Activated T-cell treated with anti-CD3 and anti-CD28 coated beads for 1 hour (primary cell): ENCODE measurements around the gene IMPA2.
"Not testable (repeated sequence)": the region's sequence is repeated elsewhere in the genome, so short reads cannot be mapped to it uniquely, and the experiment has no call there.

Experiments
- DNase-seq: peaks from one replicate; pipeline ENCODE4 v3.0.0-alpha.2; 2020; ENCODE audit warnings: low read depth

Gene IMPA2

DNA sequence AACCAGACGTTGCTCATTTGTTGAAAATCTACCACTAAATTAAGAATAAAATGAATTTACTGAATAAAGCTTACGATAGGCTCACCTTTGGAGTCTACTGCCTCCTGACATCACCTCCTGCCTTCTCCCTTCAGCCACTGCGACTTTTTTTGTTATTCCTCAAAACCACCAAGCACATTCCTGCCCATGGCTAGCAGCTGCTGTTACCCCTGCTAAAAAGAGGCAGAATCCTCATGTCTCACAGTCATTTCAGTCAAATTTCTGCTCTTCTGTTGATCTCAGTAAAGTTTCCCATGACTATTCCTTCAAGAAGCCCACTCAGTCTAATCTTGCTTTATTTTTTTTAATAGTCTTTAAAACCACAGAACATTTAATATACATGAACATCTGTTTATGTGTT is 71.6 kb downstream of the IMPA2 start:
- DNase-seq, result no peak

- no peak for DNase-seq
Observed at GRCh38 chr18:12053289-12053688, 72.0 kb downstream of the IMPA2 start.

GRCh38 chr18:12056034-12056883 is 75.0 kb downstream of the IMPA2 start:
- no peak for DNase-seq

GRCh38 chr18:12056884-12057402 is 75.6 kb downstream of the IMPA2 start:
- DNase-seq, result no peak

- DNase-seq, result no peak
Observed at GRCh38 chr18:12057419-12058039, 76.2 kb downstream of the IMPA2 start.

DNA sequence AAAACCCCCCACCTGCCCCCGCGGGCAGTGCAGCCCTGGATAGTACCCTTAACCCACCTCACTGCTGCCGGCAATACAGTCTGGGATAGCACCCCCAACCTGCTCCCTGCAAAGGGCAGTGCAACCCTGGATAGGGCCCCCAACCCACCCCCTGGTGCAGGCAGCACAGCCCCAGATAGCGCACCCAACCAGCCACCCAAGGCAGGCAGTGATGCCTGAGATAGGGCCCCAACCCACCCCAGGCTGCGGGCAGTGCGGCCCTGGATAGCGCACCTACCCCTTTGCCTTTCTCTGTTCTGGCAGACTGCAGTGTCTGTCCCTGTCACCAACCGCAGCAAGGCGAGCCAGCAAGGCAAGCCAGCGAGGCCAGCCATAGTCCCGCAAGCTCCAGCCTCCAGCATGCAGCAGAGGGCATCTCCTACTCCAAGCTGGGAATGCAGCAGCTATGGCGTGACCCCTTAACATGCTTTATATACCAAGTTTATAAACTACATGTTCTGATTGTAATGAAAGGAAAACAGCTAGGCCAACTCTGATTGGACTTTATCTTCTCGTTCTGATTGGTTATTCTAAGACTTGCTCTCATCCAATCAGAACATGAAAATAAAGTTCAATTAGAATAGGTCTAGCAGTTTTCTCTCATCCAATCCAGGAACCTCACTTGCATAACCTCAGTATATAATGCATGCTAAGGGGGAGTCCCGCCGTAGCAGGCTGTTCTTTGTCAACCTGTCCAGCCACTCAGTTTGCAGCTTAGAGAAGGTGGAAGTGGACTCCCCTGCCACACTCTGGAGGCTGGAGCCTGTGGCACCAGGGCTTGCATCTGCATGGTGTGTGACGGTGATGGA is 78.3 kb downstream of the IMPA2 start:
- DNase-seq, result no peak

GRCh38 chr18:12060182-12060870 is 79.0 kb downstream of the IMPA2 start:
- no peak for DNase-seq

GRCh38 chr18:12061685-12062084 is 80.4 kb downstream of the IMPA2 start:
- no peak for DNase-seq

GRCh38 chr18:12062974-12063373 is 81.7 kb downstream of the IMPA2 start:
- no peak for DNase-seq

DNA sequence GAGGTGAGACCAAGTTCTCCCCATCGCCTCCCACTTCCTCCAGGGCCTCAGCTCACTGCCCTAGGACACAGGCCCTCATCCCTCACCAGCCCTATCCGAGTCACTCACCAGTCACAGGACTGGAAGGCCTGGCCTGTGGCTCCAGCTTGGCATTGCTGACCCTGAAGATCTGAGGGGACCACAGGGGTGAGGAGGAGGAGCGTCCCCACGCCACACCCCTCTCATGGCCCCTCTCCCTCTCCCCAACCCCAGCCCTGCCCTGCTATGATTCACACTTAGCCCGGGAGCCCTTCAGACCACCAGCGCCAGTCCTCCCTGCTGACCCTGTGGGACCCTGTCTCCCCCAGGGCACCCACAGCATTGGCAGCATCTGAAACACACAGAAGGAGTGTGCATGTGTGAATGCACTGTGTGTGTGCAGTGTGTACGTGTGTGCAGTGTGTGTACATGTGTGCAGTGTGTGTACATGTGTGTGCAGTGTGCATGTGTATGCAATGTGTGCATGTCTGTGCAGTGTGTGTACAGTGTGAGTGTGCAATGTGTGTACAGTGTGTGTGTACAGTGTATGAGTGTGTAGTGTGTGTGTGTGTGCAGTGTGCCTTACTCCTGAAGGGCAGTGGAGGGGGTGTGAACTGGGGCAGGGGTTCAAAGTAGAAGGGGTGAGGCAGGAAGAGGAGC is 82.9 kb downstream of the IMPA2 start:
- no peak for DNase-seq

- no peak for DNase-seq
Observed at GRCh38 chr18:12065397-12065796, 84.1 kb downstream of the IMPA2 start.

- DNase-seq, result no peak
Observed at GRCh38 chr18:12066910-12067511, 85.7 kb downstream of the IMPA2 start.

- no peak for DNase-seq
Observed at GRCh38 chr18:12067671-12068070, 86.4 kb downstream of the IMPA2 start.

DNA sequence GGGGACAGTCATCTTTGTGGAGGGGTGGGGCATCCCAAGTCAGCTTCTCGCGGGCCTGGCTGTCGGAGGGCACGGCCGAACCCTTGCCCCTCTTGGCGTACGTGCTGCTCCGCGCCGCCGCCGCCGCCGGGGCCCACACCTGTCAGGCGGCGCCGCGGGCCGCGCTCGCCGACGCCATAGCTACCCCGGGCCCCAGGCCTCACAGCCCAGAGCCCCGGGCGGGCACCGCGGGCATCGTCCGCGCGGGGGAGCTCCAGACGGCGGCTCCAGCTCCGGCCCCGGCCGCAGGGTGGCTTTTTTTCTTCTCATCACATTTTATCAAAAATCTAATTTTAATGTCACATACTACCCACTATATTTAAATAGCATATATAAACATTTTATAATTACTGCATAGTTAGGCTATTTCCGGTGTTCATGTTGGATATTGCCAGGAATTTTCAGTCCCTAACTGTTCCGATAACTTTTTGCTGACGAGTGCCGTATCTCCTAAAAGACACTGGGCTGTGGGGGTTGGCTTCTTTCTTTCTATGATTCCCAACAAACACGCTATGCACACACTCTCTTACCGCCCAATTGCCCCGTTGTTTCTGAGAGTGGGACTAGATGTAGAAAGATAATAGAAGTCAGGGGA is 87.1 kb downstream of the IMPA2 start:
- DNase-seq, result not testable (repeated sequence)

GRCh38 chr18:12068950-12069320 is 87.6 kb downstream of the IMPA2 start:
- no peak for DNase-seq

DNA sequence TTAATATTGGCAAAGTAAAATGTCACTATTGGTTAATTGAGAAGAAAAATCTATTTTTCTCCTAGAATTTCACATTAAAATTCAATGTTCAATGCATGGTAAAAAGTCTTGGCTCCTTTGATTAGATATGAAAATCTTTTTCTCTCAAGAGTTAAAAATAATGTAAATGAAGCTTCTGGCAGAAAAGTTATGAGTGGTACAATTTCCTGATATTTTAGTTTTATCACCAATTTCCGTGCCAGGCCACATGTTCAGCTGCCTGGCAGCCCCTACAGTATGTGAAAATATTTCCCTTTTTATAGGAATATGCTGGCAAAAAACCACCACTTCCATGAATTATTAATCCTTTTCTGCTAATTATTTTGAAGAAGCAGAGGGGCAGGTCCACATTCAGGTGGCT is 89.8 kb downstream of the IMPA2 start:
- not testable (repeated sequence) for DNase-seq

GRCh38 chr18:12072996-12073395 is 91.7 kb downstream of the IMPA2 start:
- no peak for DNase-seq

- DNase-seq, result no peak
Observed at GRCh38 chr18:12074736-12075135, 93.4 kb downstream of the IMPA2 start.

GRCh38 chr18:12076424-12077140 is 95.3 kb downstream of the IMPA2 start:
- DNase-seq, result no peak

DNA sequence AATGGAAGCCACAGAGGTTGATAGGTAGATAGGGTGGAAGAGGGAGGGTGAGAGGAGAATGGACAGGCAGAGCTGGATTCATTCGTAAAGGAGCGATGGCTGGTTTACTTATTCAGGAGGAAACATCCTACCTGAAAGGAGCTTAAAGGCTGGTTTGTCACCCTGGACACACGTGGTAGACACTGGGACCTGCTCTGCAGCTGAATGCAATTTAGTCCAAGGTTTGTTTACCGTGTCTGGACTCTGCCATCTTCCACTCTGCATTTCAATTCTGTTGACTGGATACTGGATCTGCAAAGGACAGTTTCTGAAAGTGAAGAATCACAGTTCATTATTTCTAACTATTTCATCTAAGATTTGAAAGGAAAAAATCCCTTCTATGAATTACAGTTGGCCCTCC is 96.7 kb downstream of the IMPA2 start:
- DNase-seq, result not testable (repeated sequence)
